ENCODE measurements around the gene TLCD3B. TPM values are rescaled to one million over a fixed set of nuclear protein-coding genes. Genes with fewer than 3 reads are reported as not detected.

Gene TLCD3B
- total and polyA plus RNA-seq, 12 donors: 0.29 TPM; not detected in 11

- no peak for TF ChIP-seq CTCF (IDR thresholded peaks at IDR 0.05)
- H3K9me3 ChIP-seq: no peaks in the 10 kb centered on the region
- H3K36me3 ChIP-seq: peaks cover 0 to 35% (median 12%) of the 10 kb centered on the region in 9 donors
- H3K4me3 ChIP-seq: peak overlapping the region; percentile 57 to 100 (median 91)
- DNase-seq: no peak
- H3K27ac ChIP-seq: peak overlapping the region; percentile 97 to 100 (median 98)
- 62 to 68% methylated on average over 12 of the region's 12 CpGs for WGBS, 2 donors
- ATAC-seq: peak in 1 of 8 donors; percentile 2
- H3K27me3 ChIP-seq: no peaks in the 10 kb centered on the region
- intact Hi-C loops (cut with DNase I): loop anchor here in 2 of 10 donors (10.0 kb wide), 2 partner anchors 351 to 471 kb away; partner anchors contain the start of gene ZNF747 (in 1 of the 2)
- H3K4me1 ChIP-seq: peaks cover 8 to 49% (median 36%) of the 10 kb centered on the region in 9 donors
Measured at GRCh38 chr16:30063278-30063892, 32.3 kb upstream of the TLCD3B start.

DNA sequence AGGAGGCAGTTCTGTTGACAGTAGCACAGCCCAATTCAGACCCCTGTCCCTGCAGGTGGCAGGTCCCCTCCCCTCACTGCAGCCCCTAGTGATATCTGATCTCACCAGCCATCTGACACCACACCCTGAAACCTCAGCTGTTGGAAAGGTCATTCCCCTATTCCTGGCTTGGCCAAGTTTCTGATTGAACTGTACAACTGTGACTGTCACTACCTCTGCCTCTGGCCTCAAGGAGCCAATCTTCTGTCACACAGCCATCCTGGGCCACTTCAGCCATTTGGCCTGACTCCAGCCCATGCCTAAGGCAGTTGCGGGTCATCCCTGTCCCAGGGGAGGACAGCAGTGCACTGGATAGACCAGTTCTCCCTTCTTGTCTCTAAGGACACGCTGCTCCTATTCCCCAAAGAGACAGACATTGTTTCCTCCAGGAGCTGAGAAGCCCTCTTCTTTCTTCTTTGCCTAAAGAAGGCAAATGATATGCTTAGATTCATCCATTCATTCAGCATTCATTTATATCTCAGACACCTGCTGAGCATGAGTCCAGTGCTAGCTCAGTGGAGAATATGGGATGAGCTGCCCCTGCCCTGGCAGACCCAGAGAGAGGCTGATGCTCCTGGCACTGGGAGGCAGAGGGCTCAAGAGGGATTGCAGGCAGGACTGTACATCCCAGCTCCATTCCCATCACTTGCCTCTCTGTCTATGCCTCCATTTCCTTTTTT lies 29.9 kb upstream of the TLCD3B start:
- Histone ChIP-seq H3K27me3 (no peaks in the 10 kb centered on the region), H3K27ac (no peak overlapping the region), H3K36me3 (peaks cover 0 to 11% (median 0%) of the 10 kb centered on the region in 9 donors), H3K4me1 (peaks cover 7 to 29% (median 17%) of the 10 kb centered on the region in 9 donors), H3K4me3 (no peak overlapping the region), H3K9me3 (no peaks in the 10 kb centered on the region)
- ATAC-seq (no peak), DNase-seq (peak in 1 of 2 donors; percentile 56)
- no peak for TF ChIP-seq CTCF (IDR thresholded peaks at IDR 0.05)
- intact Hi-C loops (cut with DNase I): loop anchor here in 2 of 10 donors (10.0 kb wide), 2 partner anchors 354 to 474 kb away; partner anchors contain the start of gene ZNF747 (in 1 of the 2)
- WGBS, 2 donors: 42 to 45% methylated on average over 2 of the region's 2 CpGs

DNA sequence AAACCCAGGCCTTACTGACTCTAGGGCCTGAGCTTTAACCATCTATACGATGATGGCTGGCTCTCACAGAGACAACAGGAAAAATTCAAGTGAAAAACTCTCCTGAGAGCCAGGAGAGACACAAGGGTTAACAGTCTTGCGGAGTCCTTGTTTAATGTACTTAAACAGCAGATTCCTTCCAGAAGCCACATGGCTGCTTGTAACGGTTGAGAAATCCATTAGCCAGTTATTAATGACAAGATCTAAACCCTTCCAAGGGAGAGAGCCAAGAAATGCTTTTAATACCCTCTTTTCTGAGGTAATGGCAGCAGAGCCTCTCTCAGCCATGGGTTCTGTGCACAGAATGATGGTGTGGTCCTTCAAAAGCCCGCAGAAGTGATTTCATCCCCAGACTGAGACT lies 29.3 kb upstream of the TLCD3B start:
- no peaks in the 10 kb centered on the region for H3K9me3 ChIP-seq
- TF ChIP-seq CTCF (IDR thresholded peaks at IDR 0.05): no peak
- H3K4me3 ChIP-seq: no peak overlapping the region
- ATAC-seq (no peak), DNase-seq (no peak)
- peaks cover 0 to 11% (median 0%) of the 10 kb centered on the region in 9 donors for H3K36me3 ChIP-seq
- WGBS, 2 donors: 71 to 80% methylated on average over 4 of the region's 4 CpGs
- H3K4me1 ChIP-seq: peaks cover 7 to 29% (median 17%) of the 10 kb centered on the region in 9 donors
- intact Hi-C loops (cut with DNase I): loop anchor here in 2 of 10 donors (10.0 kb wide), 2 partner anchors 354 to 474 kb away; partner anchors contain the start of gene ZNF747 (in 1 of the 2)
- H3K27ac ChIP-seq: no peak overlapping the region
- no peaks in the 10 kb centered on the region for H3K27me3 ChIP-seq

DNA sequence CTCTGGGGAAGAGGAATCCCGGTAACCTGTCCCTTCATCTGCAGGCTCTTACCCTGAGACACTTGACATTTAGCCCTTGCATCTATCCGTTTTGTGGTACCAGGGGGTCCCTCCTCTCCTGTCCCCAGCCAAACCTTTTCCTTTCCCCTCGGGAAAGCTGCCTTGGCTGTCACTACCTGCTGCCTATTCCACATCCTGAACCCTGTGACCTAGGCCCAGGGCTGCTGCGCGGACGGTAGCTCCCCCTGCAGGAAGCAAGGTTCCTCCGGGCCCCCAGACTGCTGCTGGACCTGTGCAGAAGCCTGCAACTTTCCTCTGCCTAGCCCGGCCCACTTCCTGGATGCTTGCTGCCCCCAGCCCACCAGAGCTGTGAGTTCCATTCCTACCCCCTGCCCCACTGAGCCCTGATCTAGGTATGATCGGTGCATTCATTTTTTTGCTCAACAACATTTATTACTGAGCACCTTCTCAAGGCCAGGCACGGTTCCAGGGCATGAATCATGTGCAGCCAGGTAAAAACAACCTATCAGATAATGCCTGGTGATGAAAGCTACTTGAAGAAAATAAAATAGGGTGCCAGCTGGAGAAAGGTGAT lies 24.0 kb upstream of the TLCD3B start:
- 47% methylated on average over 10 of the region's 10 CpGs for WGBS, 2 donors
- H3K4me1 ChIP-seq: peaks cover 4 to 24% (median 9%) of the 10 kb centered on the region in 9 donors
- H3K27ac ChIP-seq: no peak overlapping the region
- DNase-seq (no peak), ATAC-seq (peak in 1 of 8 donors; percentile 19)
- H3K9me3 ChIP-seq: no peaks in the 10 kb centered on the region
- intact Hi-C loops (cut with DNase I): loop anchor here in 2 of 10 donors (5.0 kb wide), 1 partner anchor 42 kb away; the partner anchor contains the start of gene YPEL3 (in 2 of the 2)
- H3K27me3 ChIP-seq: no peaks in the 10 kb centered on the region
- peak in 6 of 9 donors; percentile 22 to 53 (median 26) for TF ChIP-seq CTCF (IDR thresholded peaks at IDR 0.05)
- peaks cover 0 to 11% (median 0%) of the 10 kb centered on the region in 9 donors for H3K36me3 ChIP-seq
- no peak overlapping the region for H3K4me3 ChIP-seq

All from heart right ventricle (tissue), 16 donors.